IMR-90 (cell line): ENCODE data around the gene AAK1. TPM values are rescaled to one million over a fixed set of nuclear protein-coding genes. Genes with fewer than 3 reads are reported as not detected.

Experiments used
- ATAC-seq: fragments of 200-7000 bp; cut with Tn5 transposase; 2 replicates; pipeline ENCODE4 v1.9.1; 2020; ENCODE audit warnings: low read depth, mild to moderate bottlenecking, moderate library complexity
- BruUV-seq: library from RNA; stranded (reverse); fragments of 400-500 nt; replicated peaks from 2 replicates; lab custom pipeline; 2021; lab: Mats Ljungman, UMichigan
- CTCF ChIA-PET: fragments of 300-600 bp; formaldehyde crosslinking; extraction: SDS; loops from one replicate; lab custom pipeline; 2021; ENCODE audit warnings: antibody characterized with exemption; lab: Yijun Ruan, JAX
- POLR2A ChIA-PET: fragments of 300-600 bp; sonication (Branson Sonifier 250); formaldehyde crosslinking; loops from one replicate; lab custom pipeline; 2022; ENCODE audit warnings: antibody characterized with exemption; ENCODE audit not compliant: unreplicated experiment; lab: Charles Lee
- DNase-seq: peaks from one replicate; pipeline ENCODE4 v3.0.0; 2013
- H2AFZ ChIP-seq: replicated peaks from 2 replicates; pipeline ENCODE3; 2013; ENCODE audit warnings: low read length, mild to moderate bottlenecking; ENCODE audit not compliant: poor library complexity
- H2AK5ac ChIP-seq: 2 replicates; pipeline ENCODE4 v1.6.1; 2013; ENCODE audit warnings: low read depth, low read length, inconsistent platforms
- H2AK9ac ChIP-seq: replicated peaks from 2 replicates; pipeline ENCODE3; 2013; ENCODE audit warnings: mild to moderate bottlenecking, low read depth, low read length, moderate library complexity; ENCODE audit not compliant: poor library complexity
- H2BK120ac ChIP-seq: 2 replicates; pipeline ENCODE4 v1.6.1; 2013; ENCODE audit warnings: low read depth, low read length, inconsistent platforms
- H2BK15ac ChIP-seq: 3 replicates; pipeline ENCODE4 v1.6.1; 2013; ENCODE audit warnings: low read depth, low read length, inconsistent platforms
- H2BK20ac ChIP-seq: 2 replicates; pipeline ENCODE4 v1.6.1; 2013; ENCODE audit warnings: low read depth, mild to moderate bottlenecking, inconsistent platforms, low read length, moderate library complexity
- H2BK5ac ChIP-seq: 2 replicates; pipeline ENCODE4 v1.6.1; 2013; ENCODE audit warnings: mild to moderate bottlenecking, low read depth, low read length, inconsistent platforms; ENCODE audit not compliant: poor library complexity, severe bottlenecking
- H3K14ac ChIP-seq: replicated peaks from 2 replicates; pipeline ENCODE4 v1.6.1; 2013; ENCODE audit warnings: low read depth, low read length, inconsistent platforms
- H3K18ac ChIP-seq: 2 replicates; pipeline ENCODE4 v1.6.1; 2013; ENCODE audit warnings: low read depth, low read length, control low read depth
- H3K23ac ChIP-seq: 2 replicates; pipeline ENCODE4 v1.6.1; 2013; ENCODE audit warnings: low read depth, low read length, inconsistent platforms
- H3K27ac ChIP-seq: 2 replicates; pipeline ENCODE4 v1.5.1; 2013; ENCODE audit warnings: mild to moderate bottlenecking, control low read depth, low read length; ENCODE audit not compliant: insufficient read depth
- H3K27me3 ChIP-seq: 2 replicates; pipeline ENCODE4 v1.6.1; 2013; ENCODE audit warnings: low read length; ENCODE audit not compliant: control insufficient read depth, insufficient read depth
- H3K36me3 ChIP-seq: 2 replicates; pipeline ENCODE4 v1.6.1; 2013; ENCODE audit warnings: low read length, mixed read lengths; ENCODE audit not compliant: control insufficient read depth, insufficient read depth
- H3K4ac ChIP-seq: 2 replicates; pipeline ENCODE4 v1.6.1; 2013; ENCODE audit warnings: low read depth, low read length, inconsistent platforms
- H3K4me1 ChIP-seq: 2 replicates; pipeline ENCODE4 v1.6.1; 2013; ENCODE audit warnings: low read length, mixed read lengths; ENCODE audit not compliant: control insufficient read depth, insufficient read depth
- H3K4me2 ChIP-seq: 2 replicates; pipeline ENCODE4 v1.6.1; 2013; ENCODE audit warnings: low read depth, mild to moderate bottlenecking, control low read depth, low read length, moderate library complexity
- H3K4me3 ChIP-seq: 2 replicates; pipeline ENCODE4 v1.5.1; 2013; ENCODE audit warnings: low read depth, mild to moderate bottlenecking, control low read depth, low read length, moderate library complexity; ENCODE audit not compliant: insufficient read depth
- H3K56ac ChIP-seq: 2 replicates; pipeline ENCODE4 v1.6.1; 2013; ENCODE audit warnings: low read length, inconsistent platforms; ENCODE audit not compliant: insufficient read depth; ENCODE audit errors: extremely low read depth
- H3K79me1 ChIP-seq, 2 experiments: 2 replicates each; pipeline ENCODE4 v1.6.1; 2013; ENCODE audit warnings: low read length in 2 of 2, inconsistent platforms in 1 of 2, low read depth in 1 of 2
- H3K9ac ChIP-seq: 2 replicates; pipeline ENCODE4 v1.6.1; 2013; ENCODE audit warnings: low read depth, low read length, control low read depth
- H3K9me1 ChIP-seq: 2 replicates; pipeline ENCODE4 v1.6.1; 2013; ENCODE audit warnings: low read length, inconsistent platforms; ENCODE audit not compliant: insufficient read depth
- H3K9me3 ChIP-seq: 2 replicates; pipeline ENCODE4 v1.6.1; 2013; ENCODE audit warnings: low read length; ENCODE audit not compliant: control insufficient read depth, insufficient read depth
- H4K20me1 ChIP-seq: 2 replicates; pipeline ENCODE4 v1.6.1; 2013; ENCODE audit warnings: low read length, inconsistent platforms; ENCODE audit not compliant: insufficient read depth
- H4K5ac ChIP-seq: 2 replicates; pipeline ENCODE4 v1.6.1; 2013; ENCODE audit warnings: mild to moderate bottlenecking, low read depth, low read length, control low read depth
- H4K8ac ChIP-seq, 2 experiments: 2 replicates each; pipeline ENCODE4 v1.6.1; 2013; ENCODE audit warnings: low read depth in 2 of 2, low read length in 2 of 2, control low read depth in 1 of 2, inconsistent platforms in 1 of 2
- H4K91ac ChIP-seq: 2 replicates; pipeline ENCODE4 v1.6.1; 2013; ENCODE audit warnings: low read depth, low read length, inconsistent platforms; ENCODE audit not compliant: insufficient read depth
- CEBPB ChIP-seq: IDR thresholded peaks from 2 replicates; pipeline ENCODE4 v1.6.1; 2012; ENCODE audit warnings: low read depth, low read length, improper control_type of control experiment
- CHD1 ChIP-seq: IDR thresholded peaks from 2 replicates; pipeline ENCODE4 v1.6.1; 2012; ENCODE audit warnings: low read depth, low read length, improper control_type of control experiment
- MAFK ChIP-seq: IDR thresholded peaks from 2 replicates; pipeline ENCODE4 v1.6.1; 2012; ENCODE audit warnings: low read depth, low read length, improper control_type of control experiment
- MAZ ChIP-seq: IDR thresholded peaks from 2 replicates; pipeline ENCODE4 v1.6.1; 2012; ENCODE audit warnings: low read depth, mild to moderate bottlenecking, low read length, improper control_type of control experiment, moderate library complexity, borderline replicate concordance
- POLR2A ChIP-seq: IDR thresholded peaks from 2 replicates; pipeline ENCODE4 v1.6.1; 2012; ENCODE audit warnings: mild to moderate bottlenecking, low read depth, low read length
- SMC3 ChIP-seq: fragments of 150-350 bp; IDR thresholded peaks from 2 replicates; pipeline ENCODE4 v1.6.1; 2016; ENCODE audit warnings: low read depth, mild to moderate bottlenecking, antibody characterized with exemption, low read length, moderate library complexity
- WGBS, 2 experiments: methylation state at CpG; one replicate each; pipeline versions ENCODE4 v1.1.5 to v1.1.7; 2013; ENCODE audit warnings: missing lambda C conversion rate in 2 of 2; ENCODE audit not compliant: insufficient read length in 1 of 2; ENCODE audit errors: extremely low coverage in 2 of 2; 5-methylcytosine and 5-hydroxymethylcytosine counted together
- dilution Hi-C: fragments of 300-500 bp; cut with HindIII; formaldehyde crosslinking; loops from one replicate; pipeline ENCODE4 v1.14.3; 2018; ENCODE audit warnings: low sequenced_read_pairs; ENCODE audit not compliant: unreplicated experiment
- in situ Hi-C: fragments of 300-500 bp; cut with MboI; formaldehyde crosslinking; loops from 3 replicates; pipeline ENCODE4 v1.14.3; 2019; ENCODE audit warnings: low sequenced_read_pairs, inconsistent platforms, mixed read lengths
- intact Hi-C: fragments of 100-400 bp; cut with micrococcal nuclease; formaldehyde crosslinking; loops from 2 replicates; pipeline ENCODE4 v1.10.0; 2022
- polyA plus RNA-seq, 3 experiments: library from polyadenylated mRNA; depleted of rRNA; stranded (reverse); fragments of >200 nt; gene quantifications; 2 replicates each; pipeline ENCODE4 v1.2.3, GENCODE V29; 2012; ENCODE audit warnings: low replicate concordance in 1 of 3
- total RNA-seq: library from RNA; depleted of rRNA; stranded (reverse); fragments of >200 nt; gene quantifications from 2 replicates; pipeline ENCODE4 v1.2.3, GENCODE V29; 2012
- TF ChIP-seq, protein P1 (sequence below): fragments of 150-350 bp; IDR thresholded peaks from 2 replicates; pipeline ENCODE4 v1.6.1; 2017; ENCODE audit warnings: mild to moderate bottlenecking, antibody characterized with exemption, low read length, low read depth
- TF ChIP-seq, protein P2 (sequence below): fragments of 150-350 bp; IDR thresholded peaks from 2 replicates; pipeline ENCODE4 v1.6.1; 2016; ENCODE audit warnings: low read depth, mild to moderate bottlenecking, low read length, moderate library complexity, borderline replicate concordance

The AAK1 gene
- total and polyA plus RNA-seq, 2 of the 4 experiments (the other 2 are of a cell fraction), result 21.9 to 26.5 TPM

DNA sequence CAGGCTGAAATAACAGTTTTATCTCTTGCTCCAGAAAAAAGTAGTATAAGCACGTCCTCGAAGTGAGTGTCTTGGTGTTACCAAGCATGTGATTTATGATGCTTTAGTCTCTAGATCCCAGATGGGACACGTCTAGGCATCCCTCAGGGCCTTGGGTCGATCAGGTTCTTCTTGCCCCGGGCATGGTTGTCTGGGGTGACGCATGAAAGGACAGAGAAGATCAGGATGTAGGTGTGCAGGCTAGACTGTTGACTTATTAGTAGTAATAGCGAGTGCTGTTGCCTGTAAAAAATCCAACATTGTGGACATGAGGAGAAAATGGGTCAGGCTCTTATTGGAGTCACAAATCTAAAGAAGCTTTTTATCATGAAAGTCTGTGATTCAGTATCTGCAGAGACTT lies 112.4 kb downstream of the AAK1 start:
- intact Hi-C loops, result no loop called here
- CTCF ChIA-PET, result no interaction called here
- H2AFZ ChIP-seq, result no peak overlapping the region
- no peaks in the 10 kb centered on the region; the same call in 1 of the 2 replicates for H4K20me1 ChIP-seq
- POLR2A ChIA-PET, result no interaction called here
- no peak for DNase-seq
- no peak overlapping the region for H4K91ac ChIP-seq
- dilution Hi-C loops, result no loop called here
- no TSS peak for BruUV-seq
- ATAC-seq, result no peak
- H2BK5ac ChIP-seq, result no peak overlapping the region
- H3K9me3 ChIP-seq, result no peaks in the 10 kb centered on the region
- no peak overlapping the region for H4K8ac ChIP-seq
- peaks cover 21 to 51% of the 10 kb centered on the region in 2 experiments for H3K79me1 ChIP-seq
- TF ChIP-seq SMC3, result no peak
- no peak for TF ChIP-seq CHD1
- no peak for TF ChIP-seq MAFK
- TF ChIP-seq CEBPB, result no peak
- TF ChIP-seq MAZ, result no peak
- TF ChIP-seq, protein P1, sequence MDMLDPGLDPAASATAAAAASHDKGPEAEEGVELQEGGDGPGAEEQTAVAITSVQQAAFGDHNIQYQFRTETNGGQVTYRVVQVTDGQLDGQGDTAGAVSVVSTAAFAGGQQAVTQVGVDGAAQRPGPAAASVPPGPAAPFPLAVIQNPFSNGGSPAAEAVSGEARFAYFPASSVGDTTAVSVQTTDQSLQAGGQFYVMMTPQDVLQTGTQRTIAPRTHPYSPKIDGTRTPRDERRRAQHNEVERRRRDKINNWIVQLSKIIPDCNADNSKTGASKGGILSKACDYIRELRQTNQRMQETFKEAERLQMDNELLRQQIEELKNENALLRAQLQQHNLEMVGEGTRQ, result no peak
- TF ChIP-seq POLR2A, result no peak
- TF ChIP-seq, protein P2, sequence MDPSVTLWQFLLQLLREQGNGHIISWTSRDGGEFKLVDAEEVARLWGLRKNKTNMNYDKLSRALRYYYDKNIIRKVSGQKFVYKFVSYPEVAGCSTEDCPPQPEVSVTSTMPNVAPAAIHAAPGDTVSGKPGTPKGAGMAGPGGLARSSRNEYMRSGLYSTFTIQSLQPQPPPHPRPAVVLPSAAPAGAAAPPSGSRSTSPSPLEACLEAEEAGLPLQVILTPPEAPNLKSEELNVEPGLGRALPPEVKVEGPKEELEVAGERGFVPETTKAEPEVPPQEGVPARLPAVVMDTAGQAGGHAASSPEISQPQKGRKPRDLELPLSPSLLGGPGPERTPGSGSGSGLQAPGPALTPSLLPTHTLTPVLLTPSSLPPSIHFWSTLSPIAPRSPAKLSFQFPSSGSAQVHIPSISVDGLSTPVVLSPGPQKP, result no peak
- H2AK9ac ChIP-seq, result no peak overlapping the region
- H3K56ac ChIP-seq, result no peak overlapping the region
- no peak overlapping the region for H3K4ac ChIP-seq
- H3K27me3 ChIP-seq, result no peaks in the 10 kb centered on the region
- no peak overlapping the region for H3K18ac ChIP-seq
- H3K4me2 ChIP-seq, result no peak overlapping the region
- no peak overlapping the region for H3K14ac ChIP-seq
- H2BK20ac ChIP-seq, result no peak overlapping the region
- H3K4me3 ChIP-seq, result no peak overlapping the region
- H4K5ac ChIP-seq, result no peak overlapping the region
- 80% methylated on average over 3 of the region's 7 CpGs; no CpG with 5 or more reads in 1 of the 2 experiments for WGBS, 2 experiments
- H3K9ac ChIP-seq, result no peak overlapping the region
- H2BK120ac ChIP-seq, result no peak overlapping the region
- in situ Hi-C loops, result no loop called here
- peaks cover 6% of the 10 kb centered on the region for H3K9me1 ChIP-seq
- H3K27ac ChIP-seq, result no peak overlapping the region
- no peak overlapping the region for H3K23ac ChIP-seq
- H2AK5ac ChIP-seq, result no peak overlapping the region
- no peak overlapping the region for H2BK15ac ChIP-seq
- H3K36me3 ChIP-seq, result peaks cover 23% of the 10 kb centered on the region
- no peaks in the 10 kb centered on the region for H3K4me1 ChIP-seq
